Measurements from ENCODE around the gene PRR33.
"Not testable (repeated sequence)": the region's sequence is repeated elsewhere in the genome, so short reads cannot be mapped to it uniquely, and the experiment has no call there.

Gene PRR33

GRCh38 chr11:1888811-1889210, 2.9 kb downstream of the PRR33 start:
- no peak for DNase-seq

DNA sequence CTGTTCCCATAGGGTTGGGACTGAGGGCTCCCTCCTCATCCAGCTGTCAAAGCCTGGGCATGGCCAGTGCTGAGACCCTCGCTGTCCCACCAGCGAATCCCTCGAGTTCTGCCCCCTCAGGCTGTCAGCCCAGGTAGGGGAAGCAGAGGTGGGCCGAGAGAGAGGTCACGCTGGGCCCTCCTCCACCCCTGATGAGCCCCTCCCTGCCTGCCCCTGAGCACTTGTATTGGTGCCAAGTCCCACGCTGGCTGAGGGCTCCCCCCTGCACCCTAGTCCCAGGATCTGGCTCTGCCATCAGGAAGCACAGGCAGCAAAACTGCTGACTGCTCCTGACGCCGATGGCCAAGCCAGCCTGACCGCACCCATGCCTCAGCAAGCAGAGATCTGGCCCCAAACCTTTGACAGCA, 3.3 kb downstream of the PRR33 start:
- no peak for DNase-seq

DNA sequence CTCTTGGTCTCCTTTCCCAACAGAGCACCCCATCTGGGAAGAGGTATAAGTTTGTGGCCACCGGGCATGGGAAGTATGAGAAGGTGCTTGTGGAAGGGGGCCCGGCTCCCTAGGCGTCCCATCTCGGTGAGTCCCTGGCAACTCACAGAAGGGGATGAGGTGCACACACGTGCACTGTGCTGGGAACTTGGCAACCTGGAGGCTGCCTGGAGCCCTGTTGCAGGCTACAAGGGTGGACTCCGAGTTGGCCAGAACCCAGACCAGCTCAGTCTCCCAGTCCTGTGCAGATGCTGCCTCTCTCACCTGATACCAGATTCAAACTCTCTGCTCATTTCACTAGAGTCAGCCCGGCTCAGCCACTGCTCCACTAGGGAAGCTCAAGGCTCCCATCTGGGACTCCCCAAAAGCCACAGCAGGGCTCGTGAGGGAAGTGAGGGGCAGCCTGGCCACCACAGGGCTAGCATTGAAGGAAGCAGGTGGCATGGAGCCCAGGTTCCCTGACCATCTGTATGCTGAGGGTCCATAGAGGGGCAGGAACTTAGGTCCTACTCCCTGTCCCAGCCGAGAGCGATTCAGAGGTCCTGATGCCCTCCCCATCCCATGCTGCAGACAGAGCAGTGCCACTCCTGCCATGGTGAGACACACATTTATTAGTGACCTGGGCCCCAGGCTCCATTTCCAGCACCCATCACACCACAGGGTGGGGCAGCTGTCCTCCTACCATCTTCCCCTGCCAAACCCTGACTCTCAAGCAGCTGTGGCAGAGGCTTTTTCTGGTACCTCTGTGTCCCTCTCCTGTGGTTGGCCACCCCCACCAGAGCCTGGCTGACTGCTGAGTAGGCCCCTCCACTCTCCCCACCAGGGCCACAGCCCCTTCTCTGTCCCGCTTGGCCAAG, 4.0 kb downstream of the PRR33 start:
- no peak for DNase-seq

DNA sequence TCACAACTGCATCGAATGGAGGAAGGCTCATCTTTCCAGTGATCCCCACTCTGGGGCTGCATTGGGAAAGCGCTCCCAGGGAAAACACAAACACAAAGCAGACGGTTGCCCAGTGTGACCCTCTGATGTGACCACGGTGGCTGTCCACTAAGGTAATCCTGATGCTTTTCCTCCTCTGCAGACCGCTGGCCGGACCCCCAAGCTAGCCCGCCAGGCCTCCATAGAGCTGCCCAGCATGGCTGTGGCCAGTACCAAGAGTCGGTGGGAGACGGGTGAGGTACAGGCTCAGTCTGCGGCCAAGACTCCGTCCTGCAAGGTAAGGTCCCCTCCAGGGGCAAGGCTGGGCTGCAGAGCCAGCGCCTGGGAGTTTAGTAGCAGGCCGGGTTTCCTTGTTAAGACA, 5.1 kb downstream of the PRR33 start:
- not testable (repeated sequence) for DNase-seq

DNA sequence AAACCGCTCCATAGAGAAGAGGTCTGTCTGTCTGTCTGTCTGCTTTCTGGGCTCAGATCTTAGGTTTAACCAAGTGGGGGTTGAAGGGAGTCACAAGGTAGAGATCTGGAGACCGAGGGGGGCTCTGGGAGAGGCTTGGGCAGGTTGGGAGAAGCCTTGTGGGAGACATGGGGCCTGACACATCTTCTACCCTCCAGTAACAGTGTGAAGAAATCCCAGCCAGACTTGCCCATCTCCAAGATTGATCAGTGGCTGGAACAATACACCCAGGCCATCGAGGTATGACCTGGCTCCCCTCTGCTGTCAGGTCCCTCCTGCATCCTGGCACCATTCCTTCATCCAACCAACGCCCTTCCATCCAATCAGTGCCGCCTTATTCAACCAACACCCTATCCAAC, 7.4 kb downstream of the PRR33 start:
- no peak for DNase-seq

DNA sequence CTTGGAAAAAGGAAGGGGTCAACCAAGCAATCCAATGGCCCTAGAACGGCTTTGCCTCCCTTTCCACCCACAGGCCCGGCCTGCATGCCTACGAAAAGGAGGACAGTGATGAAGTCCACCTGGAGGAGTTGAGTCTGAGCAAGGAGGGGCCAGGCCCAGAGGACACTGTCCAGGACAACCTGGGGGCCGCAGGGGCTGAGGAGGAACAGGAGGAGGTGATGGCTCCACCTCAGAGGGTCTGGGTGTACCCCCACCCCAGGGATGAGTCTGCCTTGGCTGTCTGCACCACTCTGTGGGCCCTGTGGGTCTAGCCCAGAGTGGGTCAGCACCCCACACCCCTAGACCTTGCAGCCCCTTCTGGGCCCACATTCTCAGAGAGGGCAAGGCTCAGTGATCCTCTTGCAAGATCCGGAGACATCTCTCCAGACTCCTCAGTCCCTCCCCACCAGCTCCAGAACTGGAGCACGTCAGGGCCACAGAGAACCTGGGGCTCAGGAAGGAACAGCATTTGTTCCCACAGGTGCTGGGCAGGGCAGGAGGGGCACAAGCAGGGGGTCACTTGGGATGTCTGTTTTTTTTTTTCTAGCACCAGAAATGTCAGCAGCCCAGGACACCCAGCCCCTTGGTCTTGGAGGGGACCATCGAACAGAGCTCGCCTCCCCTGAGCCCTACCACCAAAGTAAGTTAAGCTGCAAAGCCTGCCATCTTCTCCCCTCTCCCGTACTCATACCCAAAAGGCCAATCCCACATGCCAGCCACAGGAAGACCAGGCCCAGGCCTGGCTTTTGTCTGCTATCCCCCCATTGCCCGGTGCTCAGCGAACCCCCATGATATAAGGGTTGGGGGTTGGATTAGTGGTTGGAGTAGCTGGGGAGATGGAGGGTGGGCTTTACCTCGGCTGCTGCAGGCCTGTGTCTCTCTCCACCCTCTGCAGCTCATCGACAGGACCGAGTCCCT, 8.1 kb downstream of the PRR33 start:
- no peak for DNase-seq

- DNase-seq, result no peak
Measured at GRCh38 chr11:1882265-1883238, 9.1 kb downstream of the PRR33 start.

DNA sequence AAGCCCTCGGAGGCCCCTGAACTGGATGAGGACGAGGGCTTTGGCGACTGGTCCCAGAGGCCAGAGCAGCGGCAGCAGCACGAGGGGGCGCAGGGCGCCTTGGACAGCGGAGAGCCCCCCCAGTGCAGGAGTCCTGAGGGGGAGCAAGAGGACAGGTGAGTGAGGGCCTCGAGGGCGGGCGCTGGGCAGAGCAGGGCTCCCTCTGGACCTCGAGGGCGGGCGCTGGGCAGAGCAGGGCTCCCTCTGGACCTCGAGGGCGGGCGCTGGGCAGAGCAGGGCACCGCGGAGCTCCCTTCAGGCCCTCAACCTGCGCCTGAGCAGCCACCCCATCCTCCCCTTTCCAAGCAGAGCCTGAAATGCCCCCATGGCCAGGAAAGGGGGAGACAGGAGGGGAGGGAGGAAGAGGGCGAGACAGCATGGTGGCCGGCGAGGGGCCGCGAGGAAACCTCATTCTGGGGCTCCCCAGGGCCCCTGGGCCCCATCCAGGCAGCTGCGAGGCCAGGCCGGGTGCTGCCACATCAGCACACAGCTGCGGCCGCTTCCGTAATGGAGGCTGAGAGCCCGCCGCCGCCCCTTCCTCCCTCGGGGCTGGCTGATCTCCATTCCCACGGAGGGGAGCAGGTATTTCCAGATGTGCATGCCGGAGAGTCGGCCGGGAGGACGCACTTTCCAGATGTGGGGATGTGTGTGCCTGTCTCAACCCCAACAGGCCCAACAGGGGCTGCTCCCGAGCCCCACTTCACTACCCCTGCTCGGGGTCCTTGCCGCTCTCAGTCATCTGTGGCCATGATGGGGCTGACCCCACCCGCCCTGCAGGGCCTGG, 10.0 kb downstream of the PRR33 start:
- DNase-seq, result no peak

DNA sequence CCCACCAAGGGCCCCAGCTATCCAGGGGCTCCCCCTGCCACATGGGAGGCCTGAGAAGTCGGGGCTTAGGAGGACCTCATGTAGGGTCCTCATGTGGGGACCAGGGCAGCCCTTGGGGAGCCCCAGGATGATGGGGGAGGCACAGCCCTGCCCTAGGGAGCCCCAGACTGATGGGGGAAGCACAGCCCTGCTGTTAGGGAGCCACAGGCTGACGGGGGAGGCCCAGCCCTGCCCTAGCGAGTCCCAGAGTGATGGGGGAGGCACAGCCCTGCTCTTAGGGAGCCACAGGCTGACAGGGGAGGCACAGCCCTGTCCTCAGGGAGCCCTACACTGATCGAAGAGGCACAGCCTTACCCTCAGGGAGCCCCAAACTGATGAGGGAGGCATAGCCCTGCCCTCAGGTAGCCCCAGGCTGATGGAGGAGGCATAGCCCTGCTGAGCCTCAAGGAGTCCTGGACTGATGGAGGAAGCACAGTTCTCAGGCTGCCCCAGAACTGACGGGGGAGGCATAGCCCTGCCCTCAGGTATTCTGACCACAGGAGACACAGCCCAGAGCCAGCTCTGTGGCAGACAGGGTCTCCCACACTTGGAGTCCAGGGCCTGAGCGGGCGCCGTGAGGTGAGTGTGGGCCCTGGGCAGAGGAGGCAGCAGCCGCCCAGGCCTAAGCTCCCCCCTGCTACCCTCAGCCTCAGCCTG, 10.8 kb downstream of the PRR33 start:
- DNase-seq, result no peak

DNA sequence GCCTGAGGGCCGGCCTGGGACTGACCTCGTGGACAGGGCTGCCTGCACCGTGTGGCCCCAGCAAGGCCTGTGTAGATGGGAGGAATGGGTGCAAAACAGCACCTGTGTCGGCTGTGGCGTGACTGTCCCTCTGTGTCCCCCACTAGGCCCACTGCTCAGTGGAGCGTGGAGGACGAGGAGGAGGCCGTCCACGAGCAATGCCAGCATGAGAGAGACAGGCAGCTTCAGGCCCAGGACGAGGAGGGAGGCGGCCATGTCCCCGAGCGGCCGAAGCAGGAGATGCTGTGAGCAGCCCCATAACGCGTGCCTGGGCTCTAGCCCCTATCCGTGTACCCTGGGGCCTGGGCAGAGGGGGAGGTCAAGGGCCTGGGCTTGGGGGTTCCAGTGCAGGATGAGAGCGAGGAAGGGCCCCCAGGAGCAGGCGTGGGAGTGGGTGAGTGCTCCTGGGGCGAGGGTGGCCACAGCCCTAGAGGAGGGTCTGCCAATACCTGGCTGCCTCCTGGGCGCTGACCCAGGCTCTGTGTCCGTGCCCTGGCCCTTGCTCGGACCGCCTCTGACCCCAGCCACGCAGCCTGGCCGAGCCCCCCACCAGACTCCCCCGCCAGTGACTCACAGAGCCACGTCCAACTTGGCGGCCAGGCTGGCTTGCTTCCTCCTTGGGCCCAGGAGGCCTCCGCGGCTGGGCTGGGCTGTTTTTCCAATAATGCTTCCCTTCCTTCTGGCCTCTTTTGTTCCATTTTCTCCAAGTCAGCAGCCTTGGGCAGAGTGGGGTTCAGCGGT, 11.6 kb downstream of the PRR33 start:
- no peak for DNase-seq

DNA sequence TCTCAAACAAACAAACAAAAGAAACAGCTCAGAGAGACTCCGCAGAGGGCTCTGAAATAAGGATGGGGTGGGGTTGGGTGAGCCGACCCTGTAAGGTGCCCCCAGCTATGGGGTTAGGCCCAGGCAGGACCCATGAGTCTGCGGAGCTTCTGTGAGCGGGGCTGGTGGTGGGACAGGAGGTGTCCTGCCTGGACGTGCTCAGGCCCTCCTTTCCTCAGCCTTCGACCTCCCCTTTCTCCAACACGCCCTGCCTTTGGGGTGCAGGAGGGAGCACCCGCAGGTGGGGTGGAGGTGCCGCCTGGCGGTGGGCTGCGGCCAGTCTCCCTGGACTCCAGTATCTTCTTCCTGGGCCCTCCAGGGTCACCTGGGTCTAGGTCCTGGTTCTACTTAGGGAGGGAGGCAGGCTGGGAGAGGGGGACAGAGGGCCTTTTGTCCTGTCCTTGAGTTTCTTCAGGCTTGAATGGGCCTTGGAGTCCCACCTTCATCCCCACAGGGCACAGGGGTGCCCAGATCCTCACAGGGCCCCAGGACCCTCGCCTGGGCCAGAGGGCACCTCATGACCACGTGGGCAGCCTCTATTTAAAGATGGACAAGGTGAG, 12.3 kb downstream of the PRR33 start:
- DNase-seq, result no peak

- no peak for DNase-seq
Measured at GRCh38 chr11:1878137-1879031, 13.3 kb downstream of the PRR33 start.

DNA sequence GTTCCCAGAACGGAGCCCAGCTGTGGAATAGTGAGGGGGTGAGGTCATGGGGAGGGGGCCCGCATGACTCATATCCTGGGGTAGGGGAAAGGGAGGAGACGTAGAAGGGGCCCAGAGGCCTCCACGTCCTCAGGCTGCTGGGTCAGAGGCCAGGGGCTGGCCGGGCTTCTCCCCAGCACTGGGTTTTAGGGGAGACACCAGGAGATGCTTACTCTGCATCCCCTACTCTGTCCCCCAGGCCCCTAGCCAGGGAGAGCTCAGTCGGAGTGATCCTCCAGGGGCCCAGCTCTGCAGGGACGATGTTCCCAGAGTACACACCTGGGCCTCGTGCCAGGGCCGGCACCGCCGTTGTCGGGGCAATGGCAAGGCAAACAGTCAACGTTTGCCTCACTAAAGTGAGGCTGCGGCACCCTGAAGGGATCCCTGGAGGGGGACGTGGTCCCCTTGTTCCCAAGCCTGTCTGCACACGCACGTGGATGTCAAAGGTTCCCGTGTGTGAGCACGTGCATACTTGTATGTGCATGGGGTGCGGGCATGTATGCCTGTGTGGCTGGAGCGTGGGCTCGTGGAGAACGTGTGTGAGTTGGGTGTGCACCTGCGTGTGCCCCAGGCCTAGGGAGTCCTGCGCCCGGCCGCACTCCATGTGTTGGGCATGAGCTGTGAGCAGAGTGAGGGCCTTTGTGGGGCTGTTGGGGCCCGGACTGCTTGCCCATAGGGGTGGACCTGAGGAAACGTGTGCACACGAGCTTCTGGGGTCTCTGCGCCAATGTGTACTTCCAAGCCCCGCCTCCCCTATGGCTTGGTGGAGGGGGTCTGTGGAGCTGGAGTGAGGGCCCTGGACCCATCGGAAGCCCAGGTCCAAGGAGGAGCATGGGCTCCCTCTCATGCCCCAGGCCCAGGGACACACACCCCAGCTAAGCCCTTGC, 14.2 kb downstream of the PRR33 start:
- no peak for DNase-seq

- no peak for DNase-seq
Measured at GRCh38 chr11:1876361-1877063, 15.2 kb downstream of the PRR33 start.

- DNase-seq, result not testable (repeated sequence)
Measured at GRCh38 chr11:1875851-1876301, 15.8 kb downstream of the PRR33 start.

DNA sequence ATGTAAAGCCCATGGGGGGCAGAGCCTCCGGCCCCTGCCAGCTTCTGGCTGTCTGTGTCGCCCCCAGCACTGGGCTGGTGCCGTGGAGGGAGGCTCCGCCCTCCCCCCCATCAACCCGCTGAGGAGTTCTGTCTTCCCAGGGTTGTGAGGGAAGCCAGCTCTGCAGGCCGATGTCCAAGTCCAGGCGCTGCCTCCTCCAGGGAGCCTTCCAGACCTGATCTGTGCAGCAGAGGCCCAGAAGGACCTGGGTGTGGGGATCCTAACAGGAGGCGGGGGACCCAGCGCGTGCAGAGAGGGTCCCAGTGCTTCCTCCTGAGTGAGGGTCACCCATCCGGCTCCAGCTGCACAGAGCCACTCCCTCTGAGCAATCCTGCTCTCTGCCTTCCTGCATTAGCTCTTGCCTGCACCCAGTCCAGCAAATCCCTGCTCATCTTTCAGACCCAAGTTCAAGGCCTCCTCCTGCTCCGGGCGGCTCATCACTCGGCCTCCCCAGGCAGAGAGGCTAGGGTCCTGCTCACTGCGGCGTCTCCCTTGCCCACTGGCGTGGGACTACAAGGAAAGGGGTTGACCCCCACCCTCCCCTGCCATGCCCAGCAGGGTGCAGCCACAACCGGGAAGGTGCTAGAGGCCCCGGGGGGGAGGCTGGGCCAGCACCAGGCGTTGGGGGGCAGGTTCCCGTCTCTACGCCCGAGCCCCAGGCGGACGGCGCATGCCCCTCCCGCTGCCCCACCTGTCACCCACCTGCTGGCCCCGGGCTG, 16.4 kb downstream of the PRR33 start:
- no peak for DNase-seq
